Cerebellar cortex (tissue), 1 donor: Measurements from ENCODE around the gene KCNQ1.

Experiments used
- DNase-seq: peaks from one replicate; pipeline ENCODE4 v3.0.0-alpha.2; 2015; ENCODE audit warnings: low spot score

Gene KCNQ1

GRCh38 chr11:2862395-2863275 lies 417.8 kb downstream of the KCNQ1 start:
- DNase-seq: no peak

GRCh38 chr11:2863276-2863618 lies 418.4 kb downstream of the KCNQ1 start:
- no peak for DNase-seq

GRCh38 chr11:2864901-2865300 lies 420.1 kb downstream of the KCNQ1 start:
- no peak for DNase-seq

GRCh38 chr11:2865922-2866577 lies 421.2 kb downstream of the KCNQ1 start:
- DNase-seq: no peak

- no peak for DNase-seq
Measured at GRCh38 chr11:2867142-2867541, 422.3 kb downstream of the KCNQ1 start.

GRCh38 chr11:2867722-2868505 lies 423.1 kb downstream of the KCNQ1 start:
- no peak for DNase-seq

GRCh38 chr11:2868506-2869133 lies 423.8 kb downstream of the KCNQ1 start:
- DNase-seq: no peak

- no peak for DNase-seq
Measured at GRCh38 chr11:2869134-2869526, 424.3 kb downstream of the KCNQ1 start.

- DNase-seq: no peak
Measured at GRCh38 chr11:2869561-2870427, 425.0 kb downstream of the KCNQ1 start.

GRCh38 chr11:2870460-2870859 lies 425.7 kb downstream of the KCNQ1 start:
- no peak for DNase-seq

GRCh38 chr11:2870969-2871680 lies 426.3 kb downstream of the KCNQ1 start:
- no peak for DNase-seq

- DNase-seq: no peak
Measured at GRCh38 chr11:2874963-2875362, 430.2 kb downstream of the KCNQ1 start.

- DNase-seq: no peak
Measured at GRCh38 chr11:2877474-2877873, 432.7 kb downstream of the KCNQ1 start.

GRCh38 chr11:2878782-2879181 lies 434.0 kb downstream of the KCNQ1 start:
- DNase-seq: no peak

- no peak for DNase-seq
Measured at GRCh38 chr11:2880646-2881045, 435.8 kb downstream of the KCNQ1 start.

- DNase-seq: no peak
Measured at GRCh38 chr11:2881076-2881980, 436.5 kb downstream of the KCNQ1 start.

GRCh38 chr11:2881981-2882375 lies 437.2 kb downstream of the KCNQ1 start:
- no peak for DNase-seq

- no peak for DNase-seq
Measured at GRCh38 chr11:2882396-2883110, 437.7 kb downstream of the KCNQ1 start.

- DNase-seq: no peak
Measured at GRCh38 chr11:2883640-2883978, 438.8 kb downstream of the KCNQ1 start.
